Activated CD4-positive, alpha-beta T cell treated with anti-CD3 and anti-CD28 coated beads, Interleukin-2, amount 50 U/mL, for 48 hours (primary cell): Measurements from ENCODE around the gene IFT43.

Source experiments
- DNase-seq, 2 experiments: peaks; one replicate each; pipeline ENCODE4 v3.0.0-alpha.2; 2020

Gene IFT43

DNA sequence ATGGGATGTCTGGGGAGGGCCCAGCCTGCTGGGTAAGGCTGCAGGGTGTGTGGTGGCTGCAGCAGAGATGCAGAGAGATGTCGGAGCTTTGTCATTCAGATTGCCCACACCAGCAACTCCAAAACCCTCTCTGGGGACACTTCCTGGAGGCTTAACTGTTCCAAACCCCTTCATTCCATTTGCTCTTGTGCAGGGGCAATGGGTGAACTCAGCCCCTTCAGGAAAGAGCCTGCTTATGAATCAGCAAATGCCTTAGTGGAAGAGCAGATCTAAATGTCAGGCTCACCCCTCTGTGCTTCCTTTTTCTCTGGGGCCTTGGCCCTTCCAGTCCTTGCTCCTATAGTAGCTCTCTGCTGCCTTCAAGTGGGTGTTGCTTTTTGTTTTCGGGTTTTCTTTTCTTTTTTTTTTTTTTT, 129.5 kb downstream of the IFT43 start:
- DNase-seq = no peak

DNA sequence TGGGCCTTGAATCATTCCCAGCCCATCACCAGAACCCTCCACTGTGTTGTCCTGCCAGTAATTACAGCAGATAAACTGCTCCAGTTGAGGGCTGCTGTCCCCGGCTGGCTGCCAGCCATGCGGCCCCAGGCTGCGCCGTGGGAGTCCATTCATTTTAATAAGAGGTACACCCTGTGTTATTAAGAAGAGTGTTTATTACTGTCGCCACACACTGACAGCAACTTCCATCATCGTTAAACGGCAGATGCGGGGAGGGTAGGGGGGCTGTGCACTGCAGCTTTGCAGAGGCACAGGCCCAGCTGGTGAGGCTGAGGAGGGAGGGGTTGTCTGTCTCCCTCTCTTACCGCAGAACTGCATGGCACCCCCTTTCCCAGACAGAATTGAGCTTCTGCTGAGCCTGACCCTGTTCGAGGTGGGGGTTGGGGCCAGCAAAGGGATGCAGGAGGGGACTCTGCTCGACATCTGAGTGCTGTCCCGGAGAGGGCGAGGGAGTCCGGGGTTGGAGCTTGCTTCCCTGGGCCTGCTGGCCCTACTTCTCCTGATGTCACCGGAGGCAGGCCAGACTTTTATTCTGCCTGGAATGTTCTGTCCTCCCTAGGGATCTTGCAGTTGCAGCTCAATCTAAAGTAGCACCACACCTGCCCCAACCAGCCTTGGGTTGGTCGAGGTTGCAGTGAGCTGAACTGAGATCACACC, 132.4 kb downstream of the IFT43 start:
- no peak for DNase-seq

DNA sequence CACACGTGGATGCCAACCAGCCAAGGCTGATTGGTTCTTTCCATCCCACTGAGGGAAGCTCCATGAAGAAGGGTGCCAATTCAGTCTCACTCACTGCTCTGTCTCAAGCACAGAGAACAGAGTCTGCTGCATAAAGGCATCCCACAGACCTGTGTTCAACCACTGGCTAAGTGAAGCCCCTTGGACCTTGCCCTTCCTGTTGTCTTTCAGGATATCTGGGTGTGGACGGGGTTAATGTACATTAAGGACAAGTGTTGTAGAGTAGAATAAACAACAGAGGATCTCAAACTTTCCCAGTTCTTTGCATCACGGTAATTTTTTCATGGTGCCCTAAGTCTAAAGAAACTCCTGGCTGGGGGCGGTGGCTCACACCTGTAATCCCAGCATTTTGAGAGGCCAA, 133.0 kb downstream of the IFT43 start:
- no peak for DNase-seq

DNA sequence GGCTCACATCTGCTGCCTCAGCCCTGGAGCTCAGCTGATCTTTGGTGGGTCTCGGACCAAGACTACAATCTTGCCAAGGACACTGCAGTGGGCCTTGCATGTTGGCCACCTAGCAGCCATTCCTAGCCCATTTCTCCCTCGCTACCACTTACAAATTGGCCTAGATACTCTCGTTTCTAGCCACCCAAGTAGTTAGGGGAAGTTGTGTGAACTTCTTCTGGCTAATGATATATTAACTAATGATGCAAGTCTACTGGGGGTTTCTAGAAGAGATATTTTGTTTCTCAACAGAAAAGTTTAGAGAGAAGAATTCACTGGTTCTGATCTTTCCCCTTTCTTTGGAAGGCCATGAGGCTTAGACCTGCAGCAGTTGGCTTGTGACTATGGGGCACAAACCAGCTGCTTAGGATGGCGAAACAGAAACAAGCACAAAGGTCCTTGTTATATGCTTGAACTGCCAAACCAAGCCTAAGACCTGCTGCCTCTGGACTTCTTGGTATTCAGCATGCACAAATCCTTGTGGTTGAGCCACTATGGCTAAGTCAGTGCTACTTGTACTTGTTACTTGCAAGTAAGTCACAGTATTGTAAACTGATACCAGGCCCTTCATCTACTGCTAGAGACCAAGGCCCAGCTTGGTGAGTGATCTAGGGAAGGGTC, 135.7 kb downstream of the IFT43 start:
- no peak for DNase-seq

DNA sequence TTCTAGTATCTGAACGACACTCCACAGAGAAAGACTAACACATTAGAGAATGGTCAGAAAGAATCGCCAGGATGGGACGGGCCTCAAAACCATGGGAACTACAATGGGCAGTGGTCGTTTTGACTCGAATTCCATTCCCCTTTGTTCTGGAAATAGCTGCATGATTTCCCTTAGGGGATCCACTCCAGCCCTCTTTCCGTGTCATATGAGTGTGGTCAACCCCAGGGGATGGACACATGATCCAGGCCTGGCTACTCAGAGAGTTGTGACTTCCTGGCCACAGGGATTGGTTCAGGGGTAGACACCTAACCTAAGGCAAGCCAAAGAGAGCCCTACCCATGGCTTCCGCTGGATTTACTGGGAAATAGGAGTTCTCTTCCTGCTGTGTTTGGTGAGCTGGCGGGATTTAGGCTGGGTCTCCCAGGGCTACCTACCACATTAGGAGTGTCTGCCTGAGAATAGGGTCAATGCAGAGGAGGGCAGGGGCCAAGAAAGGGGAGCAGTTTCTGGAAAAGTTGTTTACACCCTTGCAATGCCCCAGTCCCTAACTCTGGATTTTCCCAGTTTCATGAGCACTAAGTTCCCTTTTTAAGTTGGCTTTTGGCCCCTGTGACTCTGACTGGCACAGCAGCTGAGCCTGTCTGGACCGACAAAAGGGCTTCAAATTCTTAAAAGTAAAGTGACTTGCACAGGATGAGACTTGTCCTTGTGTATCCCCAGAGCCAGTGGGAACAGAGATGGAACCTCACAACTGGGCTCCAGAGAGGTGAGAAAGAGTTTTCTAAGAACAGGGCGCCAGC, 138.1 kb downstream of the IFT43 start:
- DNase-seq = no peak

DNA sequence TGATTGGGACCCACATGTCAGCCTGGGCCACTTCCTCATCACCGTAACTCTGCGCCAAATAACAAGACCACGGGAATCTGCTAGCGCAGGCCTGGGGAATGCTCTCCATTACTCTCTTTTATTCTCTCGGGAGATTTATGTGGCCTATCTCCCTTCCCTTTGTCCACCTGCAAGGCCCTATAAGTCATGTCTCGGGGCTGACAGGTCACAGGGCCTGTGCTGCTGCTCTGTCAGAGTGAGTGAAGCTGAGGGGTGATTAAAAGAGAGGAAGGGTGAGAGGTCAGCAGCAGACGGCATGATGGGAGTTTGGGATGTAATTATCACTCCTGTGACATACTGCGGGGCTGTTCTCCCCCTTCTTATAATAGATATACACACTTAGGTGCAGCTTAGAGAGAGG, 139.9 kb downstream of the IFT43 start:
- no peak for DNase-seq

DNA sequence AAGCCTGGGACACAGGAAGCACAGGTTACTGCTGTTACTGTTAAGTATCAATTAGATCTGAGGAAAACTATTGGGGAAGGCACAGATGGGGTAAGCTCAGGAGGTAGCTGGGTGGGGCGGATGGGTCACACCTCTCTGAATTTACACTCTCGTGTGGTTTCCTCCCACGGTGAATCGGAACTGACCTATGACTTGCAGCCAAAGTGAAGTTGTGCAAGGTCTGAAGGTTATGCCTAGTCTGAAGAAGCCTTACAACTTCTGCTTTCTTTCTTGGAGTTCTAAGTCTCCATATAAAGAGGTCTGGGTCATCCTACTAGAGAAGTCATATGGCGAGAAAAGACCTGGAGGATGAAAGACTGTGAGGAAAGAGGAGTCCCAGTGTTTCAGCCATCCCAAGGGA, 140.5 kb downstream of the IFT43 start:
- no peak for DNase-seq

DNA sequence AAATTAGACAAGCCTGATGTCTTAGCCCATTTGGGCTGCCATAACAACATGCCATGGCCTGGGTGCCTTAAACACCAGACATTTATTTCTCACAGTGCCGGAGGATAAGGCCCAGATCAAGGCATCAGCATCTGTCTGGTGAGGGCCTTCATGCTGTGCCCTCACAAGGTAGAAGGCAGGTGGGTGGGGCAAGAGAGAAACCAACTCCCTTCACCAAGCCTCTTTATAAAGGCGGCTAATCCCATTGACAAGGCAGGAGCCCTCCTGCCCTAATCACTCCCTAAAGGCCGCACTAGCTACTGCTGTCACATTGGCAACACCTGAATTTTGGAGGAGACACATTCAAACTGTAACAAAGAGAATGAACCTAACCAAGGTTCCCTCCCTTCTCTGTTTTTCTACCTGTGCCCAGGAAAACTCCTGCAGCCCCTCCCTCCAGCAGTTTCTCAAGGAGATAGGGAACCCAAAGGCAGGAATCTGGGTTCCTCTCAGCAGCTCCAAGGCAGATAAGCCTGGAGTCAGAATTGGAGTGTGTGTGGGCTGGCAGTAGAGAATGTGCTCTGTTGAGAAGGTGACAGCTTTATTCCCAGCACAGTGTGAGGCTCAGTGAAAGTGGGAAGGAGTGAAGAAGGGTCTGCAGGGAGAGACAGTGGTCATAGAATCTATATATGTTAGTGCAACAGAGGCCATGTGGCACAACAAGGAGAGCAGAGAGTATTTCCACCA, 144.5 kb downstream of the IFT43 start:
- no peak for DNase-seq

DNA sequence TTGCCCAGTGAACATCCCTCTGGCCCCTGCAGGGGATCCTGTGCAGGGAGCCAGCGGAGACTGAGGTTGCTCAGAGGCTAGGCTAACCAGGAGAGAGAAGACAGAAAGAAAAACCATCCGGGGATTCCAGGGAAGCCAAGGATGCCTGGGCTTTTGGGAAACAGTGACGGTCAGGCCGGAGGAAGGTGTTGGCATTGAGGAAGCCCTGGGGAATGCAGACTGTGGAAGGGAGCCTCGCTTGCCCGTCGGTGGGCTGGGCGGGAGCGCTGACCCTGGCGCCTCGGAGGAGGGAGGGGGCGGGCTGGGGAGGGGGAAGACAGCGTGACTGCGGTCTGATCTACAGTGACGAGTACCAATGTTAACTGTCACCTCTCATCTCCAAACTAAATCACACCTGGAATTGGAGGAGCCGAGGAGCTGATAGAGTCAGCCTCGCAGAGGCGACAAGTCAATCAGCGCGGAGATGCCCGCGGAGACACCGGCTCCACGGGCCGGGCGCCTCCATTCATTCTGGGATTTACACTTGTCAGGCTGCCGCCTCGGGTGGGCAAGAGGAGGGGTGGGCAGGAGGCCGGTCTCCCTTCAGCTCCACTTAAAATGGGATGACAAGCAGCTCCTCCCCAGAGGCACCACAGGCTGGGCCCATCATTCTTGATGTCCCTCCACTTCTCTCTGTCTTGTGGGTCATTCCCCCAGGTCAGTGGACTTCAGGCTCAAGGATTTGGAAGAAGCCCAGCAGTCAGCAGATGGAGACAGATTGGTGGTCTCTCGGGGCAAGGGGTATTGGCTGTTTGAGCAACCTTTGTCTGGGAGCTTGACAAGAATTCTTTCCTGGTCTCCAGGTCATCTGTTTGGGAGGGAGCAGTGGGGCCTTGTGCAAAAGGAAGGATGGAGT, 145.8 kb downstream of the IFT43 start:
- no peak for DNase-seq

DNA sequence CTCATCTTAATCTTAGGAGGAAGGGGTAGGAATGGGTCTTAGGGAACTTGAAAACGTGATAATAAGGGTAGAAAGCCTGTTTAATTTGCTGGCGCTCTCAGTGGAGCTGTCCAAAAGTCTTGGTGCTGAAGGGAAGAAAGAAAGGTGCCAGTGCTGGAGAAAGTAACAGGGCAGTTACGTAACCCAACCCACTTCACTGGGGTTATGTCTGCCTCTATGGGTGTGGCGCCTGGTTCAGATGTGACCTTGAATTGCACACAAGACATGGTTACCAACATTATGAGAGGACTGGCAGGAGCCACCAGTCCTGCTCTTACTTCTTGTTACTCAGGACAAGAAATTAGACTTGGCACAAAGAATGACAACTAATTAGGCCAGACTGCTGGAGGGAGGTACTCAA, 147.5 kb downstream of the IFT43 start:
- no peak for DNase-seq
